Measurements from ENCODE around the gene DNM1. TPM values are rescaled to one million over a fixed set of nuclear protein-coding genes. Genes with fewer than 3 reads are reported as not detected.

Gene DNM1
- polyA plus RNA-seq, 1 donor = 231 TPM

DNA sequence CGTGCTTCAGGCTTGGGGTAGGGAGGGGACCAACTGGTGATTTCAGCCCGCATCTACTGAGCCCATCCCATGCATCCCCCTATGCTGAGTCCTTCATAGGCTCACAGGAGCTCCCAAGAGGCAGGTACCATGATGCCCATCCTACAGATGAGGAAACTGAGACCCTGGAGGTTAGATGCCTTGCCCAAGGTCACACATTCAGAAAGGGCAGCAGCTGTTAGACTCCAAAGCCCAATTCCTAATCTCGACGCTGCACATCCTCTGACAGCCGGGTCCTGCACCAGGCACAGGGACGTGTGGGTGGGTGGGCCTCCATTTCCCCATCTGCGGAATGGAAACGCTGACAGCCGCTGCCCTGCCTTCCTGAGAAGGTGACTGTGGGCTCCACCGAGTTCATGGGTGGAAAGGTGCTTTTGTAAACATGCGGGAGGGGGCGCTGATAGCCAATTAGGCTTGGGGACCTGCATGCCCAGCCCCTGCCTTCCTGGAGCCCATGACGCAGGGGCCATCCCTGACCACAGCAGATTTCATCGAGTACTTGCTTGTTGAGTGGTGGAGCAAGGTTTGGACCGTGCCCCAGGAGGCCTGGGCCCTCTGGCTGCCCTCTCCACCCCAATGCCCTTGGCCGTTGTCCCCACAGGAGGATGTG, 2.2 kb downstream of the DNM1 start:
- no peak for DNase-seq

DNA sequence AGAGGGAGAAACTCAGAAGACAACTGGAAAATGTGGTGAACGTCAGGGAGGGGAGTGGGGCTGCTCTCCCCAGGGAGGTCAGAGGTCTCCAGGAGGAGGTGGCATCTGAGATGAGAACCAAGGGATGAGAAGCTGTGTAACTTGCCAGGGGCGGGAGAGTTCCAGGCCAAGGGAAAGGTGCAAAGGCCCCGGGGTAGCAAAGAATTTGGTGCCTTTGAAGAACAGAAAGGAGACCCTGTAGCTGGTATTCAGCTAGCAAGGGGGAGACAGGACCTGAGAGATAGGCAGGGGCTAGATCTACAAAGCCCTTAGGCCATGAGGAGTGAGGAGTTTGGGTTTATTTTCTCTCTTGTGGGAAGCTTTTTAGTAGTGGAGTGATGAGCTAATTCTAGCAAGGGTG, 3.3 kb downstream of the DNM1 start:
- no peak for DNase-seq

DNA sequence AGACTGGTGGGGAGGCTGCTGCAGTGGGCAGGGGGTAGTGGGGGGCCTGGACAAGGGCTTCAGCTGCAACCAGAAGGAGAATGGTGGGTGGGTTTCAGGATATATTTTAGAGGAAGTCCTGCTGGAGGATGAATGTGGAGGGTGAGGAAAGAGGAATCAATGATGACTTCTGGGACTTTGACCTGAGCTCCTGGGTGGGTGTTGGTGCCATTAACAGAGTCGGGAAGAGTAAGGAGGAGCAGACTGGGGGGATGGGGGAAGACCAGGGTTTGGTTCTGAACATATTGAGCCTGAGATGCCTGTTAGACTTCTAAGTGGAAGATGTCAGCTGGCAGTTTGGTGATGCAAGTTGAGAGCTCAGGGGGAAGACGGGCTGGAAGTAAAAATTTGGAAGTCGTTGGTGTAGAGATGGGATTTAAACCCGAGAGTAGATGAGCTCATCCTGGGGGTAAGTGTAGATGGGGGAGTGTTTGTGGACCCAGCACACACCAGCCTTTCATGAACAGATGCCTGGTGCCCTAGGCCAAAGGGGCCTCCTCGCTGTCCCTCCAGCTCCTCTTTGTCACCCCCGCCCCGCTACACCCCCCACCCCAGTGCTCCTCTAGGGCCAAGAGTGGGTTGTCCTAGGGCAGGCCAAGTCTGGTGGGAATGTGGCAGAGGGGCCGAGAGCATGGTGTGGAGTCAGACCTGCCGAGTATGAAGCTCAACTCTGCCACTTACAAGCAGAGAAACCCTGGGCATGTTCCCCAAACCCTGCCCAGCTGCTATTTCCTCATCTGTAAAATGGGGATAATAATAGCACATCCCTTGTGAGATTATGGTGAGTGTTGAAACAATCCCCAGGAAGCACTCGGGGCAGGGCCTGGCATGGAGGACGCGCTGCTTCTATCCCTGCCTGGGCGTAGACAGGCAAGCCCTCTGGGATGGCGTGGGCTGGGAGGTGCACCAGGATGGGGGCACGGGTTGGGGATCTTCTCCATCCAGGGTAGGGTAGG, 4.0 kb downstream of the DNM1 start:
- DNase-seq = no peak

DNA sequence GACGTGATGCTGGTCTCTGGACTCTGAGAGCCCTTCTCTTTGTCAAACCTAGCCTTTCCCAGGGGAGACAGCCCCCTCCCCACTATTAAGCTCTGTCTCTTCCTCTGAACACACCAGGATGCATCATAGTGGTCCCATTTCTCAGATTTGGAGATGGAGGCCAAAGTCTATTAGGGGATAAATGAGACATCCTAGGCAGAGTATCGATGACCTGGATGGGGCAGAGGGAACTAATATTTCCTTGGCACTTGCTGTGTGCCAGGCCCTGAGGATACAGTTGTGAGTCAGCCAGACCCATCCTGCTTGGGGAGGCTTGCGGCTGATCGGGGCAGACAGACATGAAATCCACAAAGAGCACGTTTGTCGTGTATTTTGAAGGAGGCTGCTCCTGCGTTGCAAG, 5.2 kb downstream of the DNM1 start:
- no peak for DNase-seq

DNA sequence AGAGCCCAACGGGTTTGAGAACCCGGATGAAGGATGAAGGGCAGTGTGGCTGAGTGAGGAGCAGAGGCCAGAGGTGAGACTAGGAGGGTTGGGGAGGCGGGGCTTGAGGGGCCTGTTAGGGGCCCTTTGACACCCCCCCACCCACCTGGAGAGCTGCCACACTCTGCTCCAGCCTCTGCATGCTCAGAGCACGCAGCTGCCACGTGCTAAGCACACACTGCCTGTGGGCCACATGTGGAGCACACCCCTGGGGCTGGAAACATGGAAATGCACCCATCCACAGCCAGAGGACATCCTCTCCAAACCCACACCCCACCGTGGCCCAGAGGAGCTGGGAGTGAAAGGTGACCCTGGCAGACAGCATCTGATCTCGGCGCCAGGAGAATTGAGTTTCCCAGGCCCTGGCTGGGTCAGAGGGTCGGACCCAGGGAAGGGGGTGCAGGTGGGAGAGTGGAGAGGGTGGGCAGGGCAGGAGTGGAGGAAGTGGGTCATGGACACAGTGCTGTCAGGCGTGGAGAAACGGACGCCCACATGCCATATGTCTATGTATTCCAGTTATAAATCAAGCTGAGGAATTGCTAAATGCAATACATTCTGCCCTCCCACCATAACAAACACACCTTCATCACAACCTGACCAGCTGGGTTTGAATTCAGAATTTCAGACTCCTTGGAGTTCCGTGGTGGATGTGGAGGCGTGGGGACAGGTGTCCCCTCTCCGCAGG, 5.9 kb downstream of the DNM1 start:
- DNase-seq = no peak

DNA sequence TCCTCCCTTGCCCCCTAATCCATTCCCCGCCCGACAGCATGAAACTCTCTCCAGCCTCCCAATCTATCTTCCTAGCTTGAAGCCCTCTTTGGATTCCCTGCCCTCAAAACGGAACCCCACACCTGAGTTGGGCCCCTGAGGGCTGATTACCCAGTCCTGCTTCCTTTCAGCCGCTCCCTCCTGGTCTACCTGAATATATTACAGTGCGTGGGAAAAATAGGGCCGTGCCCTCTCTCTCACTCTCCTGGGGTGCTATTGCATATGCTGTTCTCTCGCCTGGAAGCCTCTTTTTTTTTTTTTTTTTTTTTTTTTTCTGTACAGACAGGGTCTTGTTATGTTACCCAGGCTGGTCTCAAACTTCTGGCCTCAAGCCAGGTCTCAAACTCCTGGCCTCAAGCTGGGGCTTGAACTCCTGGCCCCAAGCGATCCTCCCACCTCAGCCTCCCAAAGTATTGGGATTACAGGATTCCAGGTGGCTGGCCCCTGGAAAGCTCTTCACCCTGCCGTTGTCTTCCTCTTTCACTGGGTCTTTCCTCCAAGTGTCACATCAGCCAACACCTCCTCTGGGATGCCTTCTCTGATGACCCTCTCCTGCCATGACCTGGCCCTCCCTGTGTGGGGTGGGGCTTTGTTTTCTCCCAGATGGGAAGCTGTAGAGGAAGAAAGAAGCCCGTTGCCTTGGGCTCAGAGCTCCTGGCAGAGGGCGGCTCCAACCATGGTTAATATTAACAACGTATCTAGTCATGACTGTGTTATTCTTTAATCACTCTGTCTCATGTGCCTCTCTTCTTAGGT, 8.2 kb downstream of the DNM1 start:
- DNase-seq = no peak

DNA sequence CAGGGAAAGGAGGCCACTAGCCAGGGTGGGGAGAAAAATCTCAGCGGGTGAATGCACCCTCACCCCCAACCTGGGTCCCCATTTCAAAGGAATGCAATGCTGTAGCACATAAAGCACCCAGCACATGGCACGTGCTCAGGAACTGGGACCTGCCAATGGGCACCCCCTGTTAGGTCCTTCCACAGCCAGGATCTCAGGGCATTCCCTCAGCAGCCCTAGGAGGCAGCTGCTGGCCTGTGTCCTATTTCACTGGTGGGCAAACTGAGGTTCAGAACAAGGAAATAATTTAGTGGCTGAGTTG, 8.8 kb downstream of the DNM1 start:
- no peak for DNase-seq

DNA sequence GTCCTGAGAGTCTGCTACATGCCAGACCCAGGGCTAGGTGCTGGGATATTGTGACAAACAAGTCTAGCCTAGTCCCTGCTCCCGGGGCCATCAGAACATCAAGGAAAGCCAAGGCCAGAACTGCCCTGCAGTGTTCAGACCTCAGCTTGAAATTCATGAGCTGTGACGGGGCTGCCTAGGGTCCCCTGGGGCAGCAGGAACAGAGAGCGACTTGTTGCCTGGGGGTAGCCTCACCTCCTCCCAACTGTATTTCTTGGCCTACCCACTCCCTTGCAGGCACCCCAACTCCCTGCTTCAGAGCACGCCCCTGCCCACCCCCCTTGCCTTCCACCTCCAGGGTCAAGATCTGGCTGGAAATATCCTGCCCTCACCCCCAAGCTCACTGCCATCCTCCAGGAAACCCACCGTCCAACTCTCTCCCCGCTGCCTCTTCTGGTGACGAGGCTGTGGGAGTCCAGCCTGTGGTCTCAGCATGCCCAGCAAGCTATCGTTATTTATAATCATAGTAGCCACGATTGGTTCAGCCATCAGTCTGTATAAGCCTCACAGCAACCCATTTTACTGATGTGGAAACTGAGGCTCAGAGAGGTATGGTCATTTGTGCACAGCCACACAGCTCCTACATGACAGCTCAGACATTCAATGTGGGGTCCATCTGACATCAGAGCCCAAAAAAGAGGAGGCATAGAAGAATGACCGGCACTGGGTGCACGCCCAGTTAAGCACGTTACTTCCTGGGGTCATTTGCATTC, 10.7 kb downstream of the DNM1 start:
- no peak for DNase-seq

DNA sequence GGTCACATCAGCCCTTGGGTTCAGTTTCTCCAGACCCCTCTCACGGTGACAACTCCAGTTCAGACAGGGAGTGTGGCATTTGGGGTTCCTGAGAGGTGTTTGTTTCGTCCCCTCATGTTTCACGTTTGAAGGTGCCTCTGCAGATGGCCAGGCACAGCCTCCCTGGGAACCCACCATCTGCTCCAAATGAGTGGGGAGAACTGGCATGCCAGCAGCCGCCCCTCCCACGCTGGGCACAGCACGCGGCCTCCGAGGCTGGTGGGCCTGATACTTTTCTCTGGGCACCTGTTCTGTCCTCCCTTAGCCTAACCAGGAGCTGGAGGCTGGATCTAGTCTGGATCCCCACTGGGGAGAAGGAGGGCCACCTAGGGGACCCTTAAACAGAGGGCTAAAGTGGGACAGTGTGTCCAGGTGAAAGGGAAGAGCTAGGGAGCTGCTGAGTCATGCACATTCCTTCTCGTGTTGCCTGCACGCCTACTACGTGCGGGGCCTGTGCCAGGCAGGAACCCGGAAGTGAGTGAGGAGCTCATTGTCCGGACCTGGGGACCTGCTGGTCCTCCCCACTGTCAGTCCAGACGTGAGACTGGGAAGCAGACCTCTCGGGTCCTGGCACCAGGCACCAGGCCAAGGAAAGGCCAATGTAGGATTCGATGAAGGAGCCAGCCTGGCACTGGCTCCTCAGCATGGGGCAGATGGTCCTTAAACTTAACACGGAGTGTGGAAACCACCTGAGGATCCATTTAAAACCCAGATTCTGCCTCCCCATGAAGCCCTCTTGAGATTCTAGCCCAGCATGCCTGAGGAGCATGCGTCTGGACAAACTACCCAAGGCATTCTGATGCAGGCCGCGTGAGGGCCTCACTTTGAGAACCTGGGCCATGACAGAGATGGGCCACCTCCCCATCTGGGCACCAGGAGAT, 11.7 kb downstream of the DNM1 start:
- no peak for DNase-seq

DNA sequence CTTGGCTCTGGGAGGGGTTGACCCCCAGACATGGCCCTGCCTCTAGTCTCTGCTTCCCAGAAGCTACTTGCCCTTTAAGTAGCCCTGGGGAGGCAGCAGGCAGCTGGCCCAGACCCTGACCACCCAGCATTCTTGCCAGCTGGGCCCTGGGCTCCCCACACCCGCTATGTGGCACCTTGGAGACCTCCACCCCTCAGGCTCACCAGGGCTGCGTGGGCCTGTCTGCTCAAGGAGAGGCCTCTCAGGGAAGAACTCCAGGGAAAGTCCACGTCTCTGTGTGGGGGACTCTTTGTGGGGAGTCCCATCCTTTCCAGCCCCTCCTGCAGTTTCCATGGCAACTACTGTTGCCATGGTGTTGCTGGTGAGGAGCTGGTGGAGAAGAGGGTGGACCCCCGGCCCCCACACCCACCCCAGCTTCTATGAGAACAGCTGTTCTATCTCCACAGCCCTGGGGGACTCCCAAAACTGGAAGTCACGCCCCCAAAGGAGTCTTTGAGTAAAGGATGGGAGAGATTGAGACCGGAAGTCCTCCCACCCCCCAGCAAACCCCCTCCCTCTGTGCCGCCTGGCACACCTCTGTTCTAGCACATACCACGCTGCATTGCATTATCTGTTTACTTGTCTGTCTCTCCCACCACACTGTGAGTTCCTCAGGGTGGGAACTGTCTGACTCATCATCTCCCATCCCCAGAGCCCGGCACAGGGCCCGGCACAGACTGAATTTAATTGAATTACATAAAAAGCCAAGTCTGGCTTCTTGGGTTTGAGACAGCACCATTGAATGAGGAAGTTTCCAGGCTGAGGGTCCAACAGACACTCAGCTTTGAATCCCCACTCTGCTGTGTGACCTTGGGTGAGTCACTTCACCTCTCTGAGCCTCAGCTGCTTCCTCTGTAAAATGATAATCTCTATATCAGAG, 12.6 kb downstream of the DNM1 start:
- DNase-seq = no peak

DNA sequence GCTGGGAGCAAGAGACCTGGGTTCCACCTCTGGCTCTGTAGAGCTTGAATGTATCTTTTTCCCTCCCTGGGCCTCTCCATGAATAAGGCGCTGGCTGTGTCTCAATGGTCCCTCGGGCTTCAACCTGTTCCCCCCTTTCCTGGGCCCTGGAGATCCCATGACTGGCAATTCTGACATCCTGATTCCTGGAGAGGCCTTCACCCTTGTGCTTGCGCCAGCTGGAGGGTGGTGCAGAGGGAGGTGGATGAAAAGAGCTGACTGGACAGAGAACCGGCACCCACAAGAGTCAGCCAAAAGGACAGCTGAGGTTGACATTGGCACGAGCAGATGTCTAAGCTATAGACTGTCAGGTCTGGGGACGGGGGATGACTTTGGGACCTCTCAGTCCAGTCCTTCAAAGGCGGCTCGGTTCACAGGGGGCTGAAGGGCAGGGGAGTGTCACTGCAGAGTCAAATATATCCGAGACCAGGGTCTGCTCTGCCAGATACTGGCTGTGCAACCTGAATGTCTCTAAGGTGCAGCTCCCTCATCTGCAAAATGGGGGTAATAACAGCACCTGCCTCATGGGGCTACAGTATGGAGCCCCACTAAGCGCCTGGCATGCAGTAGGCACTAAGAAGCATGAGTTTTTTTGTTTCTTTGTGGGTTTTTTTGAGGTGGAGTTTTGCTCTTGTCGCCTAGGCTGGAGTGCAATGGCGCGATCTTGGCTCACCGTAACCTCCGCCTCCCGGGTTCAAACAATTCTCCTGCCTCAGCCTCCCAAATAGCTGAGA, 13.8 kb downstream of the DNM1 start:
- no peak for DNase-seq

DNA sequence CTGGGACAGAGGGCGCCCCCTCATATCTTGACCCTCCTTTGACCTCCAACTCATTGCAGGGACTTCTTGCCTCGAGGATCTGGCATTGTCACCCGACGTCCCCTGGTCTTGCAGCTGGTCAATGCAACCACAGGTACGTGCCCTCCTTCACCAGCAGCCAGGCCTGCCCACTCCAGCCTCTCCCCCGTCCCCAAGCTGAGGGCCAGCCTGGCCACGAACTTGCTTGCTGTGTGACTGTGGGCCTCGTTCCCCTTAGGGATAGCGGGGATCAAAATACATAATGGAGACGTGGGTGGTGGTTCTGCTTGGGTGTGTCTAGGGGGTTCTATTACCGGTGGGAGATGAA, 15.0 kb downstream of the DNM1 start:
- DNase-seq = no peak

DNA sequence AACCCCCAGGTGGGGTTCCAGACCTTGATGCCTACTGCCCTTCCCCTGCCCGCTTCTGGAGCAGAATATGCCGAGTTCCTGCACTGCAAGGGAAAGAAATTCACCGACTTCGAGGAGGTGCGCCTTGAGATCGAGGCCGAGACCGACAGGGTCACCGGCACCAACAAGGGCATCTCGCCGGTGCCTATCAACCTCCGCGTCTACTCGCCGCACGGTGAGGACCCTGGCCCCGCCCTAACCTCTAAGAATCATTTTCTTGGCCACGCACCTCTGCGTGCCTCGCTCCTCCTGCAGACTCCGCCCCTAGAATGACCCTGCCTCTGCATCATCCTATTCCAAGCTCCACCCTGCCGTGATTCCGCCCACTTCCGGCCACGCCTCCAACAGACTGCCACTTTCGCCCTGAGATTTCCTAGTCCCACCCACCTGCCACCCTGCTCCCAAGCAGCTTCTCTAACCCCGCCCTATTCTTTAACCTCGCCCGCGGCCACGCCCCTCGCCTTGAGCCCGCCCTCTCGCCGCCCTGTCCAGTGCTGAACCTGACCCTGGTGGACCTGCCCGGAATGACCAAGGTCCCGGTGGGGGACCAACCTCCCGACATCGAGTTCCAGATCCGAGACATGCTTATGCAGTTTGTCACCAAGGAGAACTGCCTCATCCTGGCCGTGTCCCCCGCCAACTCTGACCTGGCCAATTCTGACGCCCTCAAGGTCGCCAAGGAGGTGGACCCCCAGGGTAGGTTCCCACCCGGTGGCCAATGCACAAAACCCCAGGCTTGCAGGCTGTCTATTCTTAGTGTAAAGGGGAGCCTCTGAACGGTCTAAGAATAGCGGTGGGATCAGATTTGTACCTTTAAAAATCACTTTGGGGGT, 15.6 kb downstream of the DNM1 start:
- peak; percentile 94 for DNase-seq

DNA sequence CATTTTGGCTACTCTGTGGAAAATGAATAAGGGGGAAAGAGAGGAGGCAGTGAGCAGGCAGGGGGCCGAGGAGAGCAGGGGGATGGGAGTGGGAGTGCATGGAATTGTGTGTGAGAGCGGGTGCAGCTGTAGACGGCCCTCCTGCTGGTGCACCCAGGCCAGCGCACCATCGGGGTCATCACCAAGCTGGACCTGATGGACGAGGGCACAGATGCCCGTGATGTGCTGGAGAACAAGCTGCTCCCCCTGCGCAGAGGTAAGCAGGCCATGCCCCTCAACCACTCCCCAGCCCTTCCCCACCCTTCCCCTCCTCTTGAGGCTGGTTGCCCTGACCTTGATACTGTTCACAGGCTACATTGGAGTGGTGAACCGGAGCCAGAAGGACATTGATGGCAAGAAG, 16.7 kb downstream of the DNM1 start:
- DNase-seq = no peak

DNA sequence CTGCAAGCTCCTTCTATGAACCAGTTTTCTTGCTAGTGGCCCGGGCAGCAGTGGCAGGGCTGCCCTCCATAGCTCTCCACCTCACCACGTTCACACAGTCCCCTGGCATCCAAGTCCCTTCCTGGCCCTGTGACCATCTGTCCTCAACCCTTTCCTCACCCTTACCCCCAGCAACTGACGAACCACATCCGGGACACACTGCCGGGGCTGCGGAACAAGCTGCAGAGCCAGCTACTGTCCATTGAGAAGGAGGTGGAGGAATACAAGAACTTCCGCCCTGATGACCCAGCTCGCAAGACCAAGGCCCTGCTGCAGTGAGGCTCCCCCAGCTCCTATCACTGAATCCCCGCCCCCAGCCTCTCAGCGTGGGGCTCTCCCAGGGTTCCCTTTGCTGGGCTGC, 18.8 kb downstream of the DNM1 start:
- DNase-seq = no peak

DNA sequence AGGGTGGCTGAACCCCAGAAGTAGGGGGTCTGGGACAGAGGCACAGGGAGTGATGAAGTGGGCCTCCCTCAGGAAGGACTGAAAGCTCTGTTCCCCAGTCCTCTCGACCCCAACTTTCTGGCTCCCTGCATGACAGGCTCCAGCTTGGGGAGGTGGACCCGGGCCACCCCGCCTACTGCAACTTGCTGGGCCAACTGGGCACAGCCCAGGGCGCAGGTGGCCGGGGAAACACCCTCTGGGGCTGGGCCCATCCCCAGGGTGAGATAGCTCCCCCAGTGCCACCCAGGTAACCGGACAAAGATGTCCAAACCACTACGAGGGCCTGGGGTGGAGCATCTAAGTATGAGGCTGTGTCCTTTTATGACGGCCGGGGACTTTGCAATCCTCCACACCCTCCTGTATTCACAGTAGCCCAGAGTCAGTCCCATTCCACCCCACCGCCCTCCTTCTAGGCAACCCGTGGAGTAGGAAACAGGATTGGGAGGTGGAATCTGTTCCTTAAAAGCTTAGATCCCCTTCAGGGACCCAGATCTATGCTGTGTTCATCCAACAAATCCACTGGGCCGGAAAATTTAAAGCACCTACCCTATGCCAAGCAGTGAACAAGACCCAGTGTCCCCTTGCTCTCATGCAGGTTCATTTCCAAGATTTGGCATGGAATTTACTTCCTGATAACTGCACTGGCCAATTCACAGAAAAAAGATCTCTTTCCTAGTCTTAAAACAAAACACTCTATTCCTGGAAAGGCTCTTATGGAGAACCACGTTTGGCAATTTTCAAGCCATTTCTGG, 19.9 kb downstream of the DNM1 start:
- no peak for DNase-seq

DNA sequence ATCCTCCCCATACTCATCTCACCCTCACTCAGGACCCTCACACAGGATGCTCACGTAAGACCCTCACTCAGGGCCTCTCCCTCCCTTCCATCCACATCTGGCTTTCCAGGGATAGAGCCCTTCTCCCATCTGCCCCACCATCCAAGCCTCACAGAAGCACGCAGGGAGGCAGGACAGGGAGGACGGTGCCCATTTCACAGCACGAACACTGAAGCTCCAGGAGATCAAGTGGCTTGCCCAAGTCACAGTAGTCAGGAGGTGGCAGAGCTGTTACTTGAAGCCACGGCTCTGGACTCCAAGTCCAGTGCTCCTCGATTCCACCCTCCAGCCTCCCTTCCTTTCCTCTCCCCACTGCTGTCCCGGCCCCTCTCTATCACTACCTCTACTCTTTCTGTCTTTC, 21.7 kb downstream of the DNM1 start:
- no peak for DNase-seq

Data from left kidney (tissue), 2 donors.